K562 (cell line): ENCODE data around the gene MRPS31. TPM values are rescaled to one million over a fixed set of nuclear protein-coding genes. Genes with fewer than 3 reads are reported as not detected.

Experiments used
- DNMT1 ChIP-seq: fragments of 450-650 bp; IDR thresholded peaks from 2 replicates; pipeline ENCODE4 v1.6.1; 2016; ENCODE audit warnings: antibody characterized with exemption, mild to moderate bottlenecking
- FOXK1 ChIP-seq: sonication (generic); formaldehyde crosslinking; IDR thresholded peaks from 2 replicates; pipeline ENCODE4 v1.8.0; 2022; ENCODE audit warnings: missing genetic modification reagents, mild to moderate bottlenecking, borderline replicate concordance
- MCM2 ChIP-seq: fragments of 450-650 bp; IDR thresholded peaks from 2 replicates; pipeline ENCODE4 v1.6.1; 2017; ENCODE audit warnings: low read depth, mild to moderate bottlenecking
- MCM5 ChIP-seq: fragments of 450-650 bp; IDR thresholded peaks from 2 replicates; pipeline ENCODE4 v1.6.1; 2016; ENCODE audit warnings: low read depth
- MGA ChIP-seq: fragments of 450-650 bp; IDR thresholded peaks from 2 replicates; pipeline ENCODE4 v1.6.1; 2016; ENCODE audit warnings: mild to moderate bottlenecking, moderate library complexity
- NR4A1 ChIP-seq, 2 experiments: fragments of 250-450 bp in 1 of 2; fragments of 450-650 bp in 1 of 2; sonication (Bioruptor Pico) in 1 of 2; IDR thresholded peaks; 2 replicates each; pipeline versions ENCODE4 v1.4.0 to v1.6.1; 2016 to 2020; ENCODE audit warnings: mild to moderate bottlenecking in 2 of 2, missing compliant biosample characterization in 1 of 2, missing genetic modification characterization in 1 of 2, moderate library complexity in 1 of 2
- U2AF1 ChIP-seq: fragments of 200-400 bp; formaldehyde crosslinking; optimal IDR thresholded peaks from 2 replicates; pipeline ENCODE3; 2017; ENCODE audit warnings: mild to moderate bottlenecking, low read depth, low read length, moderate library complexity
- ZBTB5 ChIP-seq: fragments of 450-650 bp; IDR thresholded peaks from 2 replicates; pipeline ENCODE4 v1.6.1; 2017; ENCODE audit warnings: antibody characterized with exemption
- ZNF12 ChIP-seq: sonication (generic); formaldehyde crosslinking; IDR thresholded peaks from 2 replicates; pipeline ENCODE4 v1.4.0; 2020; ENCODE audit warnings: mild to moderate bottlenecking, missing genetic modification reagents
- ZNF589 ChIP-seq: fragments of 200-800 bp; sonication (Bioruptor generic); IDR thresholded peaks from 2 replicates; pipeline ENCODE4 v1.6.1; 2016; ENCODE audit warnings: low read depth, missing genetic modification characterization, missing compliant biosample characterization
- polyA plus RNA-seq, 8 experiments: library from polyadenylated mRNA; depleted of rRNA in 4 of 8; stranded (reverse) in 5 of 8; unstranded in 3 of 8; fragments of >200 nt; fragmentation: Nextera tagmentation in 2 of 8; fragmentation: Illumina TruSeq in 1 of 8; extraction: Ambion mirVana in 2 of 8; extraction: Trizol in 1 of 8; gene quantifications; 2 replicates each; pipeline versions ENCODE4 v1.2.1 to v1.2.3, GENCODE V29; 2011 to 2014; ENCODE audit warnings: inconsistent platforms in 1 of 8, missing spikeins in 1 of 8
- total RNA-seq, 7 experiments: library from RNA; depleted of rRNA in 6 of 7; stranded (reverse); fragments of >200 nt in 6 of 7; fragmentation: Illumina TruSeq in 2 of 7; extraction: Trizol in 2 of 7; gene quantifications; 2 replicates each; pipeline versions ENCODE4 v1.2.1 to v1.2.3, GENCODE V29; 2011 to 2021; ENCODE audit warnings: low replicate concordance in 1 of 7

MRPS31 gene
- total and polyA plus RNA-seq, 9 of the 15 experiments (the other 6 are each of a cell fraction or from before 2014, with no cell fraction given) = 20.3 to 57.8 (median 37.1) TPM

DNA sequence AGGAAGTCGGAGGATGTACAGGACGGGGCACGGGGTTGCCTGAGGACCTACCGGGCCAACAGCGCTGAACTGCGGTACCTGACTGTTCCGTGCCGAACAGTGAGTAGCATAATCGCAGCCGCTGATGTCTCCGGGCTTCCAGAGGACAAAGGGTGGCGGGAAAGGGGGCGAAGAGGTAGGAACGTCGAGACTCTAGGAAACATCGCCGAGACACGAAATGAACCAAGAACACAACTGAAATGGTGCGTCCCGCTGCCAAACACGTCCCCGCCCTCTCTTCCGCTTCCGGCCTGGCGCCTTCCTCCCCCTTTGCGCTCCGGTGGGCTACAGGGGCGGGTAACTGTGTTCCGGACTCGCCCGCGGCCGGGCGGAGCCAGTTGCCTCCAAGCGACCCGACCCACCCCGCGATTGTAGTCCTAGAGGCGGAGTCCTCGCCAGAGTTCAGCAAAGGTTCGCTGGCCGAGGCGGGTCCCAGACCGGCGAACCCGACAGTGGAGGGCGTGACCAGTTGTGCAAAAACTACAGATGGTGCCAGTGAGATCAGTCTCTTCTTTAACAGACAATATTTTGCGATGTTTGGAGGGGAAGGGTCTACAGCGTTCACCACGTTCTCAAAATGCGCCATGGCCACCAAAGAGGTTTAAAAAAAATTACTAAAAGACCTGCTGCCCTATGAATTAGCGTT, at the start of gene MRPS31 (continued):
- TF ChIP-seq MGA = no peak
- TF ChIP-seq FOXK1 (CRISPR knock-in tag) = no peak
- TF ChIP-seq MCM2 = no peak
- TF ChIP-seq ZBTB5 = no peak
- TF ChIP-seq ZNF12 (CRISPR knock-in tag) = no peak
- no peak for TF ChIP-seq U2AF1
- 0 out of 2 replicates have a peak, but pooled peaks have one; percentile 31 for TF ChIP-seq NR4A1 (CRISPR knock-in tag; IDR thresholded peaks at IDR 0.05)
- TF ChIP-seq NR4A1 (tag; IDR thresholded peaks at IDR 0.05) = no peak
- TF ChIP-seq ZNF589 (CRISPR knock-in tag) = no peak
- no peak for TF ChIP-seq DNMT1
- no peak for TF ChIP-seq MCM5
